Activated naive CD8-positive, alpha-beta T cell treated with anti-CD3 and anti-CD28 coated beads, Interleukin-2, amount 50 U/mL, for 16 hours (primary cell): Measurements from ENCODE around the gene ST7L.

Source experiments
- DNase-seq: peaks from one replicate; pipeline ENCODE4 v3.0.0-alpha.2; 2020; ENCODE audit warnings: low read depth, low spot score

Gene ST7L

GRCh38 chr1:112546076-112546475, 72.9 kb downstream of the ST7L start:
- no peak for DNase-seq

GRCh38 chr1:112544751-112545150, 74.2 kb downstream of the ST7L start:
- DNase-seq, result no peak

- DNase-seq, result no peak
Measured at GRCh38 chr1:112544011-112544688, 74.8 kb downstream of the ST7L start.

GRCh38 chr1:112542206-112542973, 76.6 kb downstream of the ST7L start:
- DNase-seq, result no peak

- DNase-seq, result no peak
Measured at GRCh38 chr1:112541299-112541698, 77.6 kb downstream of the ST7L start.

GRCh38 chr1:112540226-112540794, 78.6 kb downstream of the ST7L start:
- DNase-seq, result no peak

- no peak for DNase-seq
Measured at GRCh38 chr1:112538883-112539282, 80.1 kb downstream of the ST7L start.

- DNase-seq, result no peak
Measured at GRCh38 chr1:112537456-112537855, 81.5 kb downstream of the ST7L start.

GRCh38 chr1:112536561-112536960, 82.4 kb downstream of the ST7L start:
- no peak for DNase-seq

GRCh38 chr1:112533029-112533428, 85.9 kb downstream of the ST7L start:
- DNase-seq, result no peak

GRCh38 chr1:112532064-112532463, 86.9 kb downstream of the ST7L start:
- no peak for DNase-seq

- no peak for DNase-seq
Measured at GRCh38 chr1:112530832-112531231, 88.1 kb downstream of the ST7L start.

- no peak for DNase-seq
Measured at GRCh38 chr1:112529301-112529700, 89.6 kb downstream of the ST7L start.

GRCh38 chr1:112528076-112528475, 90.9 kb downstream of the ST7L start:
- DNase-seq, result no peak

GRCh38 chr1:112527266-112528010, 91.5 kb downstream of the ST7L start:
- DNase-seq, result no peak

GRCh38 chr1:112524986-112525385, 94.0 kb downstream of the ST7L start:
- DNase-seq, result no peak

GRCh38 chr1:112524251-112524650, 94.7 kb downstream of the ST7L start:
- DNase-seq, result no peak

GRCh38 chr1:112522621-112523020, 96.3 kb downstream of the ST7L start:
- DNase-seq, result no peak

- no peak for DNase-seq
Measured at GRCh38 chr1:112520166-112520565, 98.8 kb downstream of the ST7L start.

GRCh38 chr1:112518186-112518585, 100.8 kb downstream of the ST7L start:
- DNase-seq, result no peak

GRCh38 chr1:112517646-112518045, 101.3 kb downstream of the ST7L start:
- DNase-seq, result no peak

GRCh38 chr1:112517231-112517630, 101.7 kb downstream of the ST7L start:
- DNase-seq, result no peak
